Testis (tissue), 2 donors: ENCODE results near the gene TFEB.

Experiments
- POLR2A ChIP-seq: fragments of 450-650 bp; IDR thresholded peaks from one replicate; pipeline ENCODE4 v1.6.1; 2017; ENCODE audit warnings: antibody characterized with exemption, mild to moderate bottlenecking, moderate library complexity
- TF ChIP-seq, protein P1 (sequence below), 3 experiments: fragments of 450-650 bp in 2 of 3; fragments of 200-600 bp in 1 of 3; sonication (generic) in 1 of 3; IDR thresholded peaks; one replicate each; pipeline ENCODE4 v1.5.1; 2016 to 2019; ENCODE audit warnings: antibody characterized with exemption in 3 of 3, mild to moderate bottlenecking in 2 of 3, moderate library complexity in 1 of 3

GRCh38 chr6:41708856-41709255 lies 26.6 kb downstream of the TFEB start:
- TF ChIP-seq, protein P1, sequence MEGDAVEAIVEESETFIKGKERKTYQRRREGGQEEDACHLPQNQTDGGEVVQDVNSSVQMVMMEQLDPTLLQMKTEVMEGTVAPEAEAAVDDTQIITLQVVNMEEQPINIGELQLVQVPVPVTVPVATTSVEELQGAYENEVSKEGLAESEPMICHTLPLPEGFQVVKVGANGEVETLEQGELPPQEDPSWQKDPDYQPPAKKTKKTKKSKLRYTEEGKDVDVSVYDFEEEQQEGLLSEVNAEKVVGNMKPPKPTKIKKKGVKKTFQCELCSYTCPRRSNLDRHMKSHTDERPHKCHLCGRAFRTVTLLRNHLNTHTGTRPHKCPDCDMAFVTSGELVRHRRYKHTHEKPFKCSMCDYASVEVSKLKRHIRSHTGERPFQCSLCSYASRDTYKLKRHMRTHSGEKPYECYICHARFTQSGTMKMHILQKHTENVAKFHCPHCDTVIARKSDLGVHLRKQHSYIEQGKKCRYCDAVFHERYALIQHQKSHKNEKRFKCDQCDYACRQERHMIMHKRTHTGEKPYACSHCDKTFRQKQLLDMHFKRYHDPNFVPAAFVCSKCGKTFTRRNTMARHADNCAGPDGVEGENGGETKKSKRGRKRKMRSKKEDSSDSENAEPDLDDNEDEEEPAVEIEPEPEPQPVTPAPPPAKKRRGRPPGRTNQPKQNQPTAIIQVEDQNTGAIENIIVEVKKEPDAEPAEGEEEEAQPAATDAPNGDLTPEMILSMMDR (IDR thresholded peaks at IDR 0.05): no peak
- no peak for TF ChIP-seq POLR2A
